A549 (cell line): ENCODE measurements around the gene CCDC60.

Experiments used
- CTCF ChIP-seq: fragments of >200 bp; sonication (Bioruptor Twin); formaldehyde crosslinking; IDR thresholded peaks from 3 replicates; pipeline ENCODE4 v1.5.1; 2016
- SMC3 ChIP-seq: fragments of >200 bp; sonication (Bioruptor Twin); formaldehyde crosslinking; IDR thresholded peaks from 3 replicates; pipeline ENCODE4 v1.6.1; 2018; ENCODE audit warnings: inconsistent platforms

GRCh38 chr12:119373666-119374065 is 39.1 kb downstream of the CCDC60 start:
- TF ChIP-seq CTCF (no peak), SMC3 (no peak)
